Measurements from ENCODE around the gene HNRNPR.

DNA sequence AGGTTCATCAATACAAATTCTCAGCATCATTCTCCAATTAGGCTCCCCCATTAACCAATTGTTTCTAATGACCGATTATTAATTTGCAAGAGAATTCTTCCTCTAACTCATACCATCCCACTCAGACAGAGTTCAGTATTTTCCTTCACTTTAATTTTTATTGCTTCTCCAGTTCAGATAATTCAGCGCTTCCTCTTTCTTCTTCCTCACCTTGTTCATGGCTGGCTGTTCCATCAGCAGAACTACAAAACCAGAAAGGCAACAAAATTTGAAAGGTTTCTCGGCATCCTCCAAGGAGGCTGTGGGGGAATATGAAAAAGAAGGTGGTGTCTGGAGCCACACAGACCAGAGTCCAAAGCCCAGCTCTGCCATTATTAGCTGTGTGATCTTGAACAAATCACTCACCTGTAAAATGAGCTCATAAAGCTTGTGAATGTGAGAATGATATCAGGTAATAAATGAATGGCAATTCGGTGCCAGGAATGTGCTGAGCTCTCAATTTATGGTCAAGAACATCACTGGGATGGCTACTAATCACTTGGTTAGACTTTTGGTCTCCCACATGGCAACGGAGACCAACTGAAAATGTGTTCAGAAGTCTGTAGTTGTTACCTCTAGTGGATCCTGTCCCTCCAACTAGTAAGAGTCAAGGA is 37.3 kb upstream of the HNRNPR start:
- TF ChIP-seq, protein P1, sequence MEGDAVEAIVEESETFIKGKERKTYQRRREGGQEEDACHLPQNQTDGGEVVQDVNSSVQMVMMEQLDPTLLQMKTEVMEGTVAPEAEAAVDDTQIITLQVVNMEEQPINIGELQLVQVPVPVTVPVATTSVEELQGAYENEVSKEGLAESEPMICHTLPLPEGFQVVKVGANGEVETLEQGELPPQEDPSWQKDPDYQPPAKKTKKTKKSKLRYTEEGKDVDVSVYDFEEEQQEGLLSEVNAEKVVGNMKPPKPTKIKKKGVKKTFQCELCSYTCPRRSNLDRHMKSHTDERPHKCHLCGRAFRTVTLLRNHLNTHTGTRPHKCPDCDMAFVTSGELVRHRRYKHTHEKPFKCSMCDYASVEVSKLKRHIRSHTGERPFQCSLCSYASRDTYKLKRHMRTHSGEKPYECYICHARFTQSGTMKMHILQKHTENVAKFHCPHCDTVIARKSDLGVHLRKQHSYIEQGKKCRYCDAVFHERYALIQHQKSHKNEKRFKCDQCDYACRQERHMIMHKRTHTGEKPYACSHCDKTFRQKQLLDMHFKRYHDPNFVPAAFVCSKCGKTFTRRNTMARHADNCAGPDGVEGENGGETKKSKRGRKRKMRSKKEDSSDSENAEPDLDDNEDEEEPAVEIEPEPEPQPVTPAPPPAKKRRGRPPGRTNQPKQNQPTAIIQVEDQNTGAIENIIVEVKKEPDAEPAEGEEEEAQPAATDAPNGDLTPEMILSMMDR (IDR thresholded peaks at IDR 0.05; ENCODE audit: low read depth, low read length), result no peak
- TF ChIP-seq EZH2phosphoT487 (IDR thresholded peaks at IDR 0.05; ENCODE audit: low read depth), result no peak

Data from OCI-LY3 (cell line).